Pancreas (tissue), 10 donors: Measurements from ENCODE around the gene ANKRD9. TPM values are rescaled to one million over a fixed set of nuclear protein-coding genes. Genes with fewer than 3 reads are reported as not detected.

Experiments
- ATAC-seq, 4 donors: fragments of 200-7000 bp; cut with Tn5 transposase; one replicate each; pipeline versions ENCODE4 v1.8.0 to v1.9.1; 2020; ENCODE audit warnings: mild to moderate bottlenecking in 4 of 4, moderate library complexity in 4 of 4
- DNase-seq, 6 donors: peaks; one replicate each; pipeline ENCODE4 v3.0.0-alpha.2; 2020
- FAIRE-seq: peaks from 2 replicates; lab custom pipeline; 2012; peaks lifted over from hg19 to GRCh38; lab: Jason Lieb, UNC
- H3K27ac ChIP-seq, 4 donors: fragments of 200-600 bp; sonication (generic); 1 replicate in 3 of 4; 2 replicates in 1 of 4; pipeline versions ENCODE4 v1.5.0 to v1.8.0; 2020
- H3K27me3 ChIP-seq, 4 donors: fragments of 200-600 bp; one replicate each; pipeline ENCODE4 v1.8.0; 2021
- H3K36me3 ChIP-seq, 3 donors: fragments of 200-600 bp; sonication (generic) in 1 of 3; one replicate each; pipeline versions ENCODE4 v1.5.0 to v1.8.0; 2020 to 2021
- H3K4me1 ChIP-seq, 3 donors: fragments of 200-600 bp; one replicate each; pipeline ENCODE4 v1.8.0; 2021
- H3K4me3 ChIP-seq, 4 donors: fragments of 200-600 bp; sonication (generic) in 2 of 4; one replicate each; pipeline versions ENCODE4 v1.5.0 to v1.8.0; 2020 to 2021
- H3K9me3 ChIP-seq, 4 donors: fragments of 200-600 bp; one replicate each; pipeline ENCODE4 v1.8.0; 2021
- WGBS, 2 donors: extraction: QIAGEN DNeasy Blood & Tissue Kit; methylation state at CpG; one replicate each; pipeline ENCODE4 v1.1.7; 2013; 5-methylcytosine and 5-hydroxymethylcytosine counted together
- intact Hi-C, 3 donors: fragments of 100-400 bp; cut with DNase I; formaldehyde crosslinking; loops; one replicate each; pipeline versions ENCODE4 v1.11.1 to v1.14.2; 2022
- polyA plus RNA-seq, 2 donors: library from polyadenylated mRNA; stranded (reverse); fragments of 200-250 nt; gene quantifications; one replicate each; pipeline ENCODE4 v1.2.3, GENCODE V29; 2013
- total RNA-seq, 6 donors: library from RNA; stranded (reverse); fragmentation: NEBNext Ultra II Directional in 4 of 6; extraction: Animal tissue kit (Norgen Biotek cat#: 25700) in 4 of 6; gene quantifications; one replicate each; pipeline versions ENCODE4 v1.2.1 to v1.2.4, GENCODE V29; 2021 to 2023
- TF ChIP-seq, protein P1 (sequence below), 4 donors: fragments of 200-600 bp; sonication (generic) in 3 of 4; IDR thresholded peaks; one replicate each; pipeline versions ENCODE4 v1.5.0 to v1.8.0; 2021; ENCODE audit warnings: antibody characterized with exemption in 4 of 4
- donor health status: healthy with polysubstance abuse.
- donor health status: DM: no; HTN: no; CAD: no; lungs with moderate emphysema.
- donor health status: DM: no; HTN: no; CAD: no.
- donor health status: control.
- donor health status: control.
- donor health status: Bipolar disorder and iron deficiency.
- donor health status: DM: yes; HTN: yes; CAD: no.
- donor health status: DM: no; HTN: no; CAD: no.
- donor health status: DM: no; HTN: no; CAD: no.
- donor health status: DM: yes; HTN: yes; CAD: no.

ANKRD9 gene
- total and polyA plus RNA-seq, 8 donors, result 5.4 to 14.4 (median 8.5) TPM

DNA sequence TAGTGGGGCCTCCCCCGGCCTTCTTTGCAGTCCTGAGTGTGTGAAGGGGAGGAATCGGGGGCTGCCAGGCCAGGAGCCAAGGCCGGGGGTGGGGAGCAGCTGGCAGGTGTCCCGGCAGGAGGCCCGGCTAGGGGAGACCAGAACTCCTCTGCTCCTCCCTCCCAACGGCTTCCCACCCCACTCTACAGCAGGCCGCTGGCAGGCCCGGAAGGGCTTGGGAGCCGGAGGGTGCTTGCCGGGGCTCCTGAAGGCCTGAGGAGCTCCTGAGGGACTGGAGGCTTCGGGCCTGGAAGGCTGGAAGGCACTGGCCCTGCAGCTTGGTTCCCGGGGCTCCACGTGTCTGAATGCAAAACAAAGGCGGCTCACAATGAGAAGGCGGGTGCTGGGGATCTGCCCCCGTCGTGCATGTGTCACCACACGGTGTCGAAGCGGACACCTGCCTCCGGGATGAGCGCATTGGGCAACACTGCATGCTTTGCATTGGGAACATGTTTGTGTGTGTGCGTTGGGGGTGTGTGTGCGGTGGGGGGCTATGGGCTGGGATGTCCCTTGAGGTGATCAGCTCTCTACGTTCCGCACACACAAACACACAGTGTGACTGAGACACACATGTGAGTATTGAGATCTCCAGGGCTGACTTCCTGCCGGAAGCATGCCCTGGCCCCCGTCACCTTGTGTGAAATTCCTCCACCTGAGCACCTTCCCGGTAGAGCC, 30.9 kb upstream of the ANKRD9 start:
- H3K27me3 ChIP-seq, result peaks cover 0 to 9% (median 0%) of the 10 kb centered on the region in 4 donors
- FAIRE-seq, result no peak

DNA sequence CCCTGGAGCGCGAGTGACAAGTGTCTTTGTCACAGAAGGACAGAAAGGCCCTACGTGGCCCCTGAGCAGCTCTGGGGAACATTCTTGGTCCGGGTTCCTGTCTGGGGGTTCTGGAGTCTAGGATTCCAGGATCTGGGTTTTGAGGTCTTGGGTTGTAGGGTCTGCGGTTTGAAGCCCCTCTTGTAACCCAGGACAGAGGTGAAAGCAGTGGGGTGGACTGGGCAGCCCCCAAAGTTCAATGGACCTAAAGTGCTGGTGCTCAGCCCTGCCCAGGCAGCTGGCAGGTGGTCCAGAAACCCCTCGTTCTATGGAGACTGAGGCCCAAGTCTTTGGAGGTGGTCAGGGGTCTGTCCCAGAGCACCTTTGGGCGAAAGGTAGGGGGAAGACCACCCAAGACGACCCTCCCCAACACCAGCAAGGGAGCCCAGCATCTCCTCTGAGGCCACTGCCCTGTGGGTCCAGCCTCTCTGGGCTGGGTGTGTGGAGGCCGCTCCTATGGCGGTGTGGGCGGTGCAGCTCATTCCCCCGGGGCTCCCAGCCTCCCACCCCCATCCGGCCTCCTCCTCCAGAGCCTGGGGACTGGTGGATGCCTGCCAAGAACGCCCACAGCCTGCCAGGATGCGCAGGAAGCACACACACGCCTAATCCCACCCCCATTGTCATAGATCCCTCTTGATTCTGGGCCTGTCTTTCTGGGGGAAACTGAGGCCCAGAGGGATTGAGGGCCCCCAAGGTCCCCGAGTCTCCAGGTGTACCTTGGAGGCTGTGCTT, 30.2 kb upstream of the ANKRD9 start:
- 72 to 73% methylated on average over 17 of the region's 17 CpGs for WGBS, 2 donors
- DNase-seq (no peak), FAIRE-seq (no peak), ATAC-seq (no peak)
- TF ChIP-seq, protein P1, sequence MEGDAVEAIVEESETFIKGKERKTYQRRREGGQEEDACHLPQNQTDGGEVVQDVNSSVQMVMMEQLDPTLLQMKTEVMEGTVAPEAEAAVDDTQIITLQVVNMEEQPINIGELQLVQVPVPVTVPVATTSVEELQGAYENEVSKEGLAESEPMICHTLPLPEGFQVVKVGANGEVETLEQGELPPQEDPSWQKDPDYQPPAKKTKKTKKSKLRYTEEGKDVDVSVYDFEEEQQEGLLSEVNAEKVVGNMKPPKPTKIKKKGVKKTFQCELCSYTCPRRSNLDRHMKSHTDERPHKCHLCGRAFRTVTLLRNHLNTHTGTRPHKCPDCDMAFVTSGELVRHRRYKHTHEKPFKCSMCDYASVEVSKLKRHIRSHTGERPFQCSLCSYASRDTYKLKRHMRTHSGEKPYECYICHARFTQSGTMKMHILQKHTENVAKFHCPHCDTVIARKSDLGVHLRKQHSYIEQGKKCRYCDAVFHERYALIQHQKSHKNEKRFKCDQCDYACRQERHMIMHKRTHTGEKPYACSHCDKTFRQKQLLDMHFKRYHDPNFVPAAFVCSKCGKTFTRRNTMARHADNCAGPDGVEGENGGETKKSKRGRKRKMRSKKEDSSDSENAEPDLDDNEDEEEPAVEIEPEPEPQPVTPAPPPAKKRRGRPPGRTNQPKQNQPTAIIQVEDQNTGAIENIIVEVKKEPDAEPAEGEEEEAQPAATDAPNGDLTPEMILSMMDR (IDR thresholded peaks at IDR 0.05), result no peak
- Histone ChIP-seq H3K4me1 (peaks cover 0 to 10% (median 5%) of the 10 kb centered on the region in 3 donors), H3K4me3 (no peak overlapping the region), H3K27ac (no peak overlapping the region), H3K27me3 (peaks cover 0 to 5% (median 0%) of the 10 kb centered on the region in 4 donors), H3K9me3 (no peaks in the 10 kb centered on the region), H3K36me3 (no peaks in the 10 kb centered on the region)
- intact Hi-C loops, result no loop called here

More for the DNA sequence above, 30.9 kb upstream of the ANKRD9 start:
- Histone ChIP-seq H3K36me3 (no peaks in the 10 kb centered on the region), H3K4me1 (peaks cover 0 to 10% (median 5%) of the 10 kb centered on the region in 3 donors), H3K27ac (no peak overlapping the region), H3K4me3 (no peak overlapping the region), H3K9me3 (no peaks in the 10 kb centered on the region)
- DNase-seq, result peak in 1 of 6 donors; percentile 60
- ATAC-seq, result no peak
- intact Hi-C loops, result no loop called here
- WGBS, 2 donors, result 74 to 76% methylated on average over 29 of the region's 29 CpGs
- TF ChIP-seq, protein P1 (IDR thresholded peaks at IDR 0.05), result no peak

DNA sequence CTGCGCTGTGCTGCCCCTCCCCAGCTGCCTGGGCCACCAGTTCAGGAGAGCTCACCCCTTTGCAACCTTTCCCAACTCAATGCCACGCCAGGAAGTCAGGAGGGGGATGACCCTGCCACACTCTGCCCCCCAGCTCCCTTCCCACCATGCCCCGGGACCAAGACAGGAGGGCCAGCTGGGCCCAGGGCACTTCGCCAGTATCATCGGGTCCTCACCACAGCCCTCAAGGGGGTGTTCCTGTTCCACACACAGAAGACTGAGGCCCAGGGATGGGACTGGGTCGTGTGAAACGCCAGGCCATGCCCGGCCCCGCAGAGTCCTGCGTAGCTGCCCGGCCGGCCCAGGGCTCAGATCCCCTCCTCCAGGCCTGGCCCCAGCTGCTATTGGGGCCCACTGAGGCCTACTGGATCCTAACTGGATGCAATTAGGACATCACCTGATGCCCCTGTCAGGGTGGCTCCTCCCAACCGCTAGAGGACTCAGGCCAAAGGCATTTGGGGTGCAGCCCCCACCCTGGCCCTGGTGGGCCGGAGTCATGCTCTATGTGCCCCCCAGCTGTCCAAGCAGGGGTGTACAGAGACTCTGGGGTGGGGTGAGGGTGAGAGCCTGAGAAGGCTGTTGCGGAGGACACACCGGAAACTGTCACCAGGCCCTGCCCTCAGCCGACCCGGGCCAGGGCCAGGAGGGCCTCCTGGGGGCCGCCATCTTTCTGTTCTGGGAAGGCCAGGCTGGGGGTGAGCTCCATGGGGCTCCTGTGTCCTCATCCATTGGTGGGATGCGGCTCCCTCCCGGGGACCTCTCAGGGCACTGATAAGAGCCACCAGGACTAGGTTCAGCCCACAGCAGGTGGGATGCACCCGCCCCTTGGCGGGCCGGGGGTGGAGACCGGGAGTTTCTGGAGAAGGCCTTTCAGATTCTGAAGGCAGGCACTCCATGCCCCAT, 29.3 kb upstream of the ANKRD9 start:
- FAIRE-seq, result no peak
- 77 to 78% methylated on average over 25 of the region's 25 CpGs for WGBS, 2 donors
- H3K4me3 ChIP-seq, result no peak overlapping the region
- no peaks in the 10 kb centered on the region for H3K36me3 ChIP-seq
- no peaks in the 10 kb centered on the region for H3K9me3 ChIP-seq
- intact Hi-C loops, result no loop called here
- H3K4me1 ChIP-seq, result peaks cover 0 to 10% (median 5%) of the 10 kb centered on the region in 3 donors
- TF ChIP-seq, protein P1 (IDR thresholded peaks at IDR 0.05), result no peak
- no peak overlapping the region for H3K27ac ChIP-seq
- peak in 3 of 4 donors; percentile 32 to 57 (median 52) for ATAC-seq
- H3K27me3 ChIP-seq, result no peaks in the 10 kb centered on the region
- DNase-seq, result peak in 1 of 6 donors; percentile 28

DNA sequence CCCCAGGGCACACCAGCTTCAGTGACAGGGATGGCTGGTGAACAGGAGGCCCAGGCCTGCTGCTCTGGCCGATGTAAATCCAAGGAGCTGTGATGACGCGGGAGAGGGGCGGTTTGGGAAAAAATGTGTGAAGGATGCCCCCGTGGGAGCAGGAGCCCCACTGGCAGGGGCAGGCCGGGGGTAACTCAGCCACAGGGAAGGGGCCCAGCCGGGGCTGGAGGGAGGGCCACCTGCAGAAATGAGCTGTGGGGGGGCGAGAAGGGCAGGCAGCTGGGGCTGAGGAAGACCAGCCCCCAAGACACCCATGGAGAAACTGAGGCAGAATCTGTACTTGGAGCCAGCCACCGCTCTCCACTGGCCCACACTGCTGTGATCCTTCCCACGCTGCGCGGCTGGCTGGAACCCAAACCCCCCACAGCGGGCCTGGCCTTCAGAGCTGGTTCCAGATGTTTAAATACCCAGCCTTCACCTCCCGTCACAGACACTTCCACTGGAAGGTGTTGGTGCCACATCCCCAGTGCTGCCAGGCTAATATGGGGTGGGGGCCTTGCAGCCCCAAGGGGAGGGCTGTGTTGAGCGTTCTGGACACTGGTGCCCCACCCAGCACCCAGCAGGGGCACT, 28.5 kb upstream of the ANKRD9 start:
- DNase-seq (peak in 4 of 6 donors; percentile 60 to 70 (median 63)), FAIRE-seq (no peak), ATAC-seq (peak; percentile 47 to 79 (median 68))
- Histone ChIP-seq H3K36me3 (no peaks in the 10 kb centered on the region), H3K27ac (no peak overlapping the region), H3K9me3 (no peaks in the 10 kb centered on the region), H3K4me1 (peaks cover 0 to 10% (median 5%) of the 10 kb centered on the region in 3 donors), H3K27me3 (no peaks in the 10 kb centered on the region), H3K4me3 (no peak overlapping the region)
- TF ChIP-seq, protein P1 (IDR thresholded peaks at IDR 0.05), result no peak
- intact Hi-C loops, result no loop called here
- WGBS, 2 donors, result 46 to 51% methylated on average over 15 of the region's 15 CpGs
